ENCODE data around the gene ZNF581.

GRCh38 chr19:55599468-55599841, 44.0 kb upstream of the ZNF581 start, which contains the start of gene FIZ1:
- TF ChIP-seq, protein P1, sequence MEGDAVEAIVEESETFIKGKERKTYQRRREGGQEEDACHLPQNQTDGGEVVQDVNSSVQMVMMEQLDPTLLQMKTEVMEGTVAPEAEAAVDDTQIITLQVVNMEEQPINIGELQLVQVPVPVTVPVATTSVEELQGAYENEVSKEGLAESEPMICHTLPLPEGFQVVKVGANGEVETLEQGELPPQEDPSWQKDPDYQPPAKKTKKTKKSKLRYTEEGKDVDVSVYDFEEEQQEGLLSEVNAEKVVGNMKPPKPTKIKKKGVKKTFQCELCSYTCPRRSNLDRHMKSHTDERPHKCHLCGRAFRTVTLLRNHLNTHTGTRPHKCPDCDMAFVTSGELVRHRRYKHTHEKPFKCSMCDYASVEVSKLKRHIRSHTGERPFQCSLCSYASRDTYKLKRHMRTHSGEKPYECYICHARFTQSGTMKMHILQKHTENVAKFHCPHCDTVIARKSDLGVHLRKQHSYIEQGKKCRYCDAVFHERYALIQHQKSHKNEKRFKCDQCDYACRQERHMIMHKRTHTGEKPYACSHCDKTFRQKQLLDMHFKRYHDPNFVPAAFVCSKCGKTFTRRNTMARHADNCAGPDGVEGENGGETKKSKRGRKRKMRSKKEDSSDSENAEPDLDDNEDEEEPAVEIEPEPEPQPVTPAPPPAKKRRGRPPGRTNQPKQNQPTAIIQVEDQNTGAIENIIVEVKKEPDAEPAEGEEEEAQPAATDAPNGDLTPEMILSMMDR (IDR thresholded peaks at IDR 0.05; ENCODE audit: low read depth, low read length, missing input control), result no peak
- TF ChIP-seq TAF1 (conservative IDR thresholded peaks at IDR 0.05) (no peak), JUND (IDR thresholded peaks at IDR 0.05) (peak in 1 of 2 donors; percentile 7), RAD21 (IDR thresholded peaks at IDR 0.05) (peak in 1 of 2 donors; percentile 16)

Data from liver (tissue), 3 donors.